ENCODE measurements around the gene PTPRK.

The PTPRK gene

DNA sequence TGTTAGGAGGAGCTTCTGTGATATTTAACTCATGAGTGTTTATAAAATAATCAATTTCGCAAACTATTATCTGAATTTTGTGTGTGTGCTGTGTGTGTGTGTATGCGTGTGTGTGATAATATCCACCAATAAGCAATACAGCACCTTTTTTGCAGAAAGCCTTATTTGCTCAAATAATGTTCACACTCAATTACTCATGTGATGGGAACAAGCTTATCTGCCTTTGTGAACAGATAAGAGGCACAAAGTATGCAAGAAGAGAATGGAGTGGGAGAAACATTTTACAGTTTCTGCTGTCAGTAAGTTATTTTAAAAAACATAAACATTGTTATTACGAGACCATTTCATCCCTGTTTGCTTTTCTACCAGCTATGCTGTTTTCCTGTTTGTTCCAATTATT, 36.7 kb upstream of the PTPRK start:
- H3K27me3 ChIP-seq (ENCODE audit: insufficient read depth, low read depth, severe bottlenecking), result no peaks in the 10 kb centered on the region
- H3K9me3 ChIP-seq (ENCODE audit: severe bottlenecking), result no peaks in the 10 kb centered on the region
- TF ChIP-seq, protein P1, sequence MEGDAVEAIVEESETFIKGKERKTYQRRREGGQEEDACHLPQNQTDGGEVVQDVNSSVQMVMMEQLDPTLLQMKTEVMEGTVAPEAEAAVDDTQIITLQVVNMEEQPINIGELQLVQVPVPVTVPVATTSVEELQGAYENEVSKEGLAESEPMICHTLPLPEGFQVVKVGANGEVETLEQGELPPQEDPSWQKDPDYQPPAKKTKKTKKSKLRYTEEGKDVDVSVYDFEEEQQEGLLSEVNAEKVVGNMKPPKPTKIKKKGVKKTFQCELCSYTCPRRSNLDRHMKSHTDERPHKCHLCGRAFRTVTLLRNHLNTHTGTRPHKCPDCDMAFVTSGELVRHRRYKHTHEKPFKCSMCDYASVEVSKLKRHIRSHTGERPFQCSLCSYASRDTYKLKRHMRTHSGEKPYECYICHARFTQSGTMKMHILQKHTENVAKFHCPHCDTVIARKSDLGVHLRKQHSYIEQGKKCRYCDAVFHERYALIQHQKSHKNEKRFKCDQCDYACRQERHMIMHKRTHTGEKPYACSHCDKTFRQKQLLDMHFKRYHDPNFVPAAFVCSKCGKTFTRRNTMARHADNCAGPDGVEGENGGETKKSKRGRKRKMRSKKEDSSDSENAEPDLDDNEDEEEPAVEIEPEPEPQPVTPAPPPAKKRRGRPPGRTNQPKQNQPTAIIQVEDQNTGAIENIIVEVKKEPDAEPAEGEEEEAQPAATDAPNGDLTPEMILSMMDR (IDR thresholded peaks at IDR 0.05; ENCODE audit: low read depth, low read length), result no peak
- no peaks in the 10 kb centered on the region for H3K36me3 ChIP-seq
- no peak overlapping the region for H3K27ac ChIP-seq
- no peak for DNase-seq
- no peak overlapping the region for H3K4me3 ChIP-seq (ENCODE audit: low read depth, low read length)

DNA sequence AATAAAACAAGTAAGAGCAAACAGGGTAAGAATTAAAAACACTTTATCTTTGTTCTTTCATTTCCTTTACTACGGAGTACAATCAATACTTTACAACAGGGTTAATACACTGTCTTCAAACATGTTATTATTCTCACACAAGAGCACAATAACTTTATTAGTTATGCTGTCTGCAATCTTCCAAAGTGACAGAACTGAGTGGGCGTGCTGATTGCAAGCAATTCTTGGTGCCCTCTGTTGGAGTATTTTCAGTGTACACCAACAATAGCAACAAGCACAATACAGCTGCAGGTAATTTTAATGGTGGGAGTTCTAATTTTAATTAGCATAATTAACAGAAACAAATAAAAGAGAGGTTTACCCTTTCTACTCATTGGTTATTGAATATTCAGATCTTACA, 33.9 kb upstream of the PTPRK start:
- Histone ChIP-seq H3K4me3 (ENCODE audit: low read depth, low read length) (no peak overlapping the region), H3K27me3 (ENCODE audit: insufficient read depth, low read depth, severe bottlenecking) (no peaks in the 10 kb centered on the region), H3K9me3 (ENCODE audit: severe bottlenecking) (no peaks in the 10 kb centered on the region), H3K36me3 (no peaks in the 10 kb centered on the region), H3K27ac (no peak overlapping the region)
- DNase-seq, result no peak
- TF ChIP-seq, protein P1 (IDR thresholded peaks at IDR 0.05; ENCODE audit: low read depth, low read length), result no peak

DNA sequence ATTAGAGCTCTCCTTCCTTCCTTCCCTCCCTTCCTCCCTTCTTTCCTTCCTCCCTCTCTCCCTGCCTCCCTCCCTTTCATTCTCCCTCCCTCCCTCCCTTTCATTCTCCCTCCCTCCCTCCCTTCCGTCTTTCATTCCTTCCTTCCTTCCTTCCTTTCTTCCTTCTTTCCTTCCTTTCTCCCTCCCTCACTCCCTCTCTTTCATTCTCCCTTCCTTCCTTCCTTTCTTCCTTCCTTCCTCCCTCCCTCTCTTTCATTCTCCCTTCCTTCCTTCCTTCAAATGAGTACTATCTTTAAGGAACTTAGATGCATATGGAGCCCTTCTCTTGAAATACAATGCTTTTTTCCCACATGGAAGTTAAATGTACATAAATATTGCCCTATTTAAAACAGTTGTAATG, 20.9 kb upstream of the PTPRK start:
- H3K4me3 ChIP-seq (ENCODE audit: low read depth, low read length), result no peak overlapping the region
- H3K27ac ChIP-seq, result no peak overlapping the region
- no peaks in the 10 kb centered on the region for H3K36me3 ChIP-seq
- H3K9me3 ChIP-seq (ENCODE audit: severe bottlenecking), result no peaks in the 10 kb centered on the region
- no peak for DNase-seq
- no peaks in the 10 kb centered on the region for H3K27me3 ChIP-seq (ENCODE audit: insufficient read depth, low read depth, severe bottlenecking)
- TF ChIP-seq, protein P1 (IDR thresholded peaks at IDR 0.05; ENCODE audit: low read depth, low read length), result no peak

DNA sequence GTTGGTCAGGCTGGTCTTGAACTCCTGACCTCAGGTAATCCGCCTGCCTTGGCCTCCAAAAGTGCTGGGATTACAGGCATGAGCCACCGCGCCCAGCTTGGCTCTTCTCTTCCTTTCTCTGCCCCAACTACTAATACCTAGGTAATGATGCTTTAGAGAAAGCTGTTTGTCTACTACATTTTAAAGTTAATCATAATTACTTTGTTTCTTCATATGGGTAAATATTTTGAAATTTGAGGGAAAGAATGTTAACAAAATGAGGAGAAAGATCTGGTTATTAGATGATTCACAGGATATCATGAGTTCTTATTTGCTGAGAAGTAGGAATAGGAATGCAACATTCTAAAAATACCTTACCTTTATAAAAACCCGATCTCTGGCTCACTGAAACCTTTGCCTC, 18.4 kb upstream of the PTPRK start:
- H3K27me3 ChIP-seq (ENCODE audit: insufficient read depth, low read depth, severe bottlenecking), result no peaks in the 10 kb centered on the region
- no peaks in the 10 kb centered on the region for H3K36me3 ChIP-seq
- H3K27ac ChIP-seq, result no peak overlapping the region
- DNase-seq, result no peak
- TF ChIP-seq, protein P1 (IDR thresholded peaks at IDR 0.05; ENCODE audit: low read depth, low read length), result no peak
- no peak overlapping the region for H3K4me3 ChIP-seq (ENCODE audit: low read depth, low read length)
- H3K9me3 ChIP-seq (ENCODE audit: severe bottlenecking), result no peaks in the 10 kb centered on the region

DNA sequence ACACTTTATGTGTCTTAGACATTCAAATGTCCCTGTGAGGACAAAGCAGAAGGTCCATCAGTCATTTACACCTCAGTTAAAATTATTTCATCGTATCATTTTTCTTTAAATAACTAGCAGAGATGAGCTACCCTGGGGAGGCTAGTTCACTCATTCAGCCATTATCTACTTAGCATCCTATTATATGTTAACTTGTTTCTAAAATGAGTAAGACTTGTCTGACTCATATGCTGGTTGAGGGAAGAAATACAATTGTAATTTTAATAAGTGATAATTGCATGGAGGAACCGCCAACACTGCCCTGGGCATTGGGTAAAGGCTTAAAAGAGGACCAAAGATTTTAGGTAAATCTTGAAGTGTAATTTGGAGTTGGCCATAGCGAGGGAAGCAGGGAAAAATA, 12.4 kb upstream of the PTPRK start:
- Histone ChIP-seq H3K9me3 (ENCODE audit: severe bottlenecking) (no peaks in the 10 kb centered on the region), H3K27ac (no peak overlapping the region), H3K4me3 (ENCODE audit: low read depth, low read length) (no peak overlapping the region), H3K27me3 (ENCODE audit: insufficient read depth, low read depth, severe bottlenecking) (no peaks in the 10 kb centered on the region), H3K36me3 (no peaks in the 10 kb centered on the region)
- DNase-seq, result no peak
- TF ChIP-seq, protein P1 (IDR thresholded peaks at IDR 0.05; ENCODE audit: low read depth, low read length), result no peak

DNA sequence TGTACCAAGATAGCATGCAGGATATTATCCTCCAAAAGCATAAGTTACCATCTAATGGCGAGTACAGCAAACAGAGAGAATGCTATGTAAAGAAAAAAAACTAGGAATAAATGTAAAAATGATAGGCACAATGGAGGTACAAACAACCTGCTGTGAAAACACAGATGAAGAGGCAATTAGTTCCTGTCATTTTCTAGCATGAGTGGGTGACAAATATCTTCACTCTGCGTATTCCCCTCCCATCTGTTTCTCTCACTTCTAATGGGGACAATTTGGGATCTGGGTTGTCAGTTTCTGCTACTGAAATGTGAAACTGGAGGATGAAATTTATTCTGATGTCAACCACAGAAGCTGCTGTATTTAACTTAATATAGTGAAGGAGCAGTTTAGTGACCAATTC, 11.7 kb upstream of the PTPRK start:
- H3K27ac ChIP-seq, result no peak overlapping the region
- H3K27me3 ChIP-seq (ENCODE audit: insufficient read depth, low read depth, severe bottlenecking), result no peaks in the 10 kb centered on the region
- TF ChIP-seq, protein P1 (IDR thresholded peaks at IDR 0.05; ENCODE audit: low read depth, low read length), result no peak
- H3K4me3 ChIP-seq (ENCODE audit: low read depth, low read length), result no peak overlapping the region
- no peak for DNase-seq
- H3K36me3 ChIP-seq, result no peaks in the 10 kb centered on the region
- H3K9me3 ChIP-seq (ENCODE audit: severe bottlenecking), result no peaks in the 10 kb centered on the region
